IPS-20b (cell line): ENCODE data around the gene C10orf90.

Experiments used
- H3K27ac ChIP-seq: one replicate; pipeline ENCODE4 v1.5.1; 2013; ENCODE audit warnings: low read length
- H3K27me3 ChIP-seq: 2 replicates; pipeline ENCODE4 v1.6.1; 2013; ENCODE audit warnings: mild to moderate bottlenecking, low read length, inconsistent platforms; ENCODE audit not compliant: insufficient read depth
- H3K36me3 ChIP-seq: 2 replicates; pipeline ENCODE4 v1.6.1; 2013; ENCODE audit warnings: low read depth, mild to moderate bottlenecking, inconsistent platforms, low read length, moderate library complexity; ENCODE audit not compliant: insufficient read depth
- H3K4me1 ChIP-seq: 2 replicates; pipeline ENCODE4 v1.6.1; 2013; ENCODE audit warnings: mild to moderate bottlenecking, control low read depth, inconsistent platforms, low read length, moderate library complexity; ENCODE audit not compliant: insufficient read depth
- H3K4me3 ChIP-seq: 2 replicates; pipeline ENCODE4 v1.5.1; 2013; ENCODE audit warnings: mild to moderate bottlenecking, low read length, inconsistent platforms
- H3K9ac ChIP-seq: 2 replicates; pipeline ENCODE4 v1.6.1; 2013; ENCODE audit warnings: low read depth, mild to moderate bottlenecking, inconsistent platforms, low read length, moderate library complexity
- H3K9me3 ChIP-seq: 2 replicates; pipeline ENCODE4 v1.6.1; 2013; ENCODE audit warnings: mild to moderate bottlenecking, low read depth, low read length, inconsistent platforms; ENCODE audit not compliant: insufficient read depth

Gene C10orf90

GRCh38 chr10:126670056-126670894, at the start of gene C10orf90:
Gene C10orf90 (minus strand): TSS chr10:126670693. CDS start chr10:126670480, 213 bp downstream.
- no peaks in the 10 kb centered on the region for H3K27me3 ChIP-seq
- no peaks in the 10 kb centered on the region for H3K9me3 ChIP-seq
- no peak within 1 kb of the TSS for H3K9ac ChIP-seq
- H3K27ac ChIP-seq = no peak within 1 kb of the TSS
- no peaks in the 10 kb centered on the region for H3K36me3 ChIP-seq
- H3K4me3 ChIP-seq = no peak within 1 kb of the TSS
- H3K4me1 ChIP-seq = no peaks in the 10 kb centered on the region; the same call in 1 of the 2 replicates

- no peak overlapping the region for H3K4me3 ChIP-seq
- H3K4me1 ChIP-seq = no peaks in the 10 kb centered on the region
- H3K27me3 ChIP-seq = no peaks in the 10 kb centered on the region
- no peak overlapping the region for H3K27ac ChIP-seq
- no peaks in the 10 kb centered on the region for H3K9me3 ChIP-seq
- H3K36me3 ChIP-seq = no peaks in the 10 kb centered on the region
- no peak overlapping the region for H3K9ac ChIP-seq
Observed at GRCh38 chr10:126716366-126716765, 45.9 kb upstream of the C10orf90 start.

GRCh38 chr10:126713594-126713993, 43.1 kb upstream of the C10orf90 start:
- Histone ChIP-seq H3K9me3 (no peaks in the 10 kb centered on the region), H3K36me3 (no peaks in the 10 kb centered on the region), H3K4me1 (no peaks in the 10 kb centered on the region), H3K4me3 (no peak overlapping the region), H3K27ac (no peak overlapping the region), H3K27me3 (no peaks in the 10 kb centered on the region), H3K9ac (no peak overlapping the region)

- Histone ChIP-seq H3K9me3 (no peaks in the 10 kb centered on the region), H3K36me3 (no peaks in the 10 kb centered on the region), H3K9ac (no peak overlapping the region), H3K27ac (no peak overlapping the region), H3K27me3 (no peaks in the 10 kb centered on the region), H3K4me3 (no peak overlapping the region), H3K4me1 (no peaks in the 10 kb centered on the region)
Observed at GRCh38 chr10:126712681-126713080, 42.2 kb upstream of the C10orf90 start.

DNA sequence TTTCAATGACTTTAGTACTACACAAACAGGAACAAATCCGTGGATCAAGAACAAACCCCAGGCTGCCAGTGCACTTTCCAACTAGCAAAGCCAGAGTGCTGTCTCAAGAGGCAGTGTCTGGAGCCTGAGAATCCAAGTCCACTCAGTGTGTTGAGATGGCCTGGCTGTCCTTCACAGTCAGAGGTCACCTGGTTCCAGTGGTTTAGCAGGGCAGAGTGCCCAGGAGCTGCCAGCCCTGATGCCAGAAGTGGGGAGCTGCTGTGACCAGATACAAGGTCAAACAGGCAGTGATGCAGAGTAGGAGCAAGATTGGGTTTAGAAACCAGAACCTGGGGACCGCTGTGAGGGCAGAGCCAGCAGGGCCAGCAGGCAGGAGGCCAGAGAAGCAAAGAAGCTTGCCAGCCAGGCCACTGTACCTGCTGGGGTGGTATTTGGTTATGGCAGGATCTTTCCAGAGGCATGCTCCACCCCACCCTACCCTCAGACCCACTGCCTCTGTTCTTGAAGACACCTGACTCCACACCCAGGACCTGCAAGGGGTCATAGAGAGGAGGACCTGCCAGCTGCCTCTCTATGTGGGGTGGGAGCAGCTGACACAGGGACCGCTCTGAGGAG, 35.6 kb upstream of the C10orf90 start:
- H3K36me3 ChIP-seq = no peaks in the 10 kb centered on the region
- H3K27me3 ChIP-seq = no peaks in the 10 kb centered on the region
- no peak overlapping the region for H3K4me3 ChIP-seq

GRCh38 chr10:126705131-126705530, 34.6 kb upstream of the C10orf90 start:
- Histone ChIP-seq H3K9me3 (no peaks in the 10 kb centered on the region), H3K27ac (no peak overlapping the region), H3K27me3 (no peaks in the 10 kb centered on the region), H3K4me1 (peaks cover 10% of the 10 kb centered on the region; the same call in 1 of the 2 replicates), H3K9ac (no peak overlapping the region), H3K36me3 (no peaks in the 10 kb centered on the region), H3K4me3 (no peak overlapping the region)

More for the DNA sequence above, 35.6 kb upstream of the C10orf90 start:
- no peaks in the 10 kb centered on the region for H3K9me3 ChIP-seq
- no peak overlapping the region for H3K27ac ChIP-seq
- peaks cover 10% of the 10 kb centered on the region; the same call in 1 of the 2 replicates for H3K4me1 ChIP-seq
- H3K9ac ChIP-seq = no peak overlapping the region

DNA sequence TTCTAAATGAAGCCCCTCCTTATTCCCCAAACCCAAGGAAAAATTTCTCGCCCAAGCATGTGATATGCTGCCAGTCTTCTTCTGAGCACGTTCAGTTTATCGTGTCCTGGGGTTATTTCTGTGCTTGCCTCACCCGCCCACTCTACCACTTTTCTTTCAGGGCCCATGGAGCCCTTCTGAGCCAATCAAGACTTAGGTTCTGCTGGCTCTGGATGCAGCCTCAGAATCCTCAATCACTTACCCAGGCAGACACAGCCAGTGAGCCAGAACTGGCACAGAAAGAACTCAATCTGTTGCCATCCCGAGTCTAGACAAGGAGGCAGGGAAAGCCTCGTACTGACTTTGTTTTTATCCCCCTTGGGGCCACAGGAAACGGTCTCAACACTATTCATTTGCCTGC, 34.2 kb upstream of the C10orf90 start:
- Histone ChIP-seq H3K27me3 (no peaks in the 10 kb centered on the region), H3K9me3 (no peaks in the 10 kb centered on the region), H3K27ac (no peak overlapping the region), H3K4me3 (no peak overlapping the region), H3K36me3 (no peaks in the 10 kb centered on the region), H3K4me1 (peaks cover 10% of the 10 kb centered on the region; the same call in 1 of the 2 replicates), H3K9ac (no peak overlapping the region)

GRCh38 chr10:126702181-126702580, 31.7 kb upstream of the C10orf90 start:
- Histone ChIP-seq H3K4me1 (peaks cover 8% of the 10 kb centered on the region; the same call in 1 of the 2 replicates), H3K9ac (no peak overlapping the region), H3K9me3 (no peaks in the 10 kb centered on the region), H3K27ac (no peak overlapping the region), H3K27me3 (no peaks in the 10 kb centered on the region), H3K36me3 (no peaks in the 10 kb centered on the region), H3K4me3 (no peak overlapping the region)

- Histone ChIP-seq H3K4me3 (no peak overlapping the region), H3K9ac (no peak overlapping the region), H3K27ac (no peak overlapping the region), H3K27me3 (no peaks in the 10 kb centered on the region), H3K36me3 (no peaks in the 10 kb centered on the region), H3K4me1 (peaks cover 1% of the 10 kb centered on the region; the same call in 1 of the 2 replicates), H3K9me3 (no peaks in the 10 kb centered on the region)
Observed at GRCh38 chr10:126701526-126701925, 31.0 kb upstream of the C10orf90 start.

- Histone ChIP-seq H3K4me3 (no peak overlapping the region), H3K4me1 (no peaks in the 10 kb centered on the region), H3K27me3 (no peaks in the 10 kb centered on the region), H3K27ac (no peak overlapping the region), H3K9me3 (no peaks in the 10 kb centered on the region; the same call in 1 of the 2 replicates), H3K36me3 (no peaks in the 10 kb centered on the region), H3K9ac (no peak overlapping the region)
Observed at GRCh38 chr10:126696684-126697083, 26.2 kb upstream of the C10orf90 start.

- H3K9me3 ChIP-seq = no peaks in the 10 kb centered on the region; the same call in none of the 2 replicates
- peaks cover 16% of the 10 kb centered on the region for H3K4me1 ChIP-seq
- no peak overlapping the region for H3K4me3 ChIP-seq
- no peaks in the 10 kb centered on the region for H3K27me3 ChIP-seq
- no peak overlapping the region for H3K9ac ChIP-seq
- H3K36me3 ChIP-seq = no peaks in the 10 kb centered on the region
- H3K27ac ChIP-seq = no peak overlapping the region
Observed at GRCh38 chr10:126691456-126691855, 21.0 kb upstream of the C10orf90 start.

GRCh38 chr10:126690534-126690933, 20.0 kb upstream of the C10orf90 start:
- Histone ChIP-seq H3K4me1 (peaks cover 16% of the 10 kb centered on the region), H3K27ac (no peak overlapping the region), H3K4me3 (no peak overlapping the region; the same call in 1 of the 2 replicates), H3K36me3 (no peaks in the 10 kb centered on the region), H3K9ac (peak overlapping the region; percentile 24; the same call in 1 of the 2 replicates), H3K27me3 (no peaks in the 10 kb centered on the region), H3K9me3 (no peaks in the 10 kb centered on the region; the same call in none of the 2 replicates)
